HG03565 (cell line): ENCODE measurements around the gene IL26.
A peak's percentile ranks its signal among the peaks of the same experiment; 100 is the strongest.
"Not testable (repeated sequence)": the region's sequence is repeated elsewhere in the genome, so short reads cannot be mapped to it uniquely, and the experiment has no call there.

Source experiments
- ATAC-seq: cut with Tn5 transposase; IDR thresholded peaks from one replicate; pipeline ENCODE4 v1.9.1; 2021; ENCODE audit warnings: mild to moderate bottlenecking, moderate library complexity; ENCODE audit not compliant: unreplicated experiment

The IL26 gene

GRCh38 chr12:68240975-68241374 is 15.4 kb upstream of the IL26 start:
- ATAC-seq = peak; percentile 94

DNA sequence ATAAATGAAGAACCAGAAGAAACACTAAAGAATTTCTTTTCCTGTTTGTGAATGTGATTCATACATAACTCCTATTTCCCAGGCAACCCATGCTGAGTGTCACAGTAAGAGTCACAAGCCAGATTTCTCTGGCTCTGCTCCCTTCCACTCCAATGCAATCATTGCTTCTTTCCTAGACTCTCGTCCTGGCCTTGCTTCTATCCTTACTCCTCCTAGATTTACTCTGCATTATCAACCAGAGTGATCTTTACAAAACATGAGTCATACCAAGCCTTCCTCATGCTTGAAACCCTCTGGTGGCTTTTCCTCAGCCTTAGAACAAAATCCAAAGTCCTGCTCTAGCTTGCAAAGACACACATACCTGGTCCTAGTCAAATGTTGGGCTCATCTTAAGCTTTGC is 14.5 kb upstream of the IL26 start:
- no peak for ATAC-seq

DNA sequence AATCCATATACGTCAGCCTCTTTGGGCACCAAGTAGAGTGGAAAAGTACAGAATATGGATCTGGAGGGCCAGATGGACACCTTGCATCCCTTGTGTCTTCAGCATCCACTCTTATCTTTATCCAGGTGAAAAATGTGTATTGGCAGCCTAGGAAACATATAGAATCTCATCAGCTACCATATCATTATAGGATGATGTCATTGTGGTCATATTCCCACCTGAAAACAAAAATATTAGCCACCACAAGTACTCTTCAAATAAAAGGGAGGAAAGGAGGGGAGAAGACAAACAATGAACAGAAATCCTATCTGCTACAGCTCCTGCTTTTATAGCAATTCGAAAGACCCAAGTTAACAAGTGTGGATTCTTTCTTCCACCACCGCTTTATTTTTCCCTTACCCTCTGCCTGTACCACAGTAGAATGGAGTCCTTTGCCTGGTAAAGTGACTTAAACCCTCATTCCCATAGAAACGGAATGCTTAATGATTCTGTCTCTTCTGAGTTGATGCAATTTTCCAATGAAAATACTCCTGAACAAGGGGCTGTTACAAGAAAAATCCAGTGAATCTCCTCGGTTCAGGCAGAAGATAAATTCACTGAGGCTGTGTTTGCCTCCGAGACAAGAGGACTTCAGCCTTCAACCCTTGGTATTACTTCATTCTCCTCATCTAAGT is 13.8 kb upstream of the IL26 start:
- no peak for ATAC-seq

DNA sequence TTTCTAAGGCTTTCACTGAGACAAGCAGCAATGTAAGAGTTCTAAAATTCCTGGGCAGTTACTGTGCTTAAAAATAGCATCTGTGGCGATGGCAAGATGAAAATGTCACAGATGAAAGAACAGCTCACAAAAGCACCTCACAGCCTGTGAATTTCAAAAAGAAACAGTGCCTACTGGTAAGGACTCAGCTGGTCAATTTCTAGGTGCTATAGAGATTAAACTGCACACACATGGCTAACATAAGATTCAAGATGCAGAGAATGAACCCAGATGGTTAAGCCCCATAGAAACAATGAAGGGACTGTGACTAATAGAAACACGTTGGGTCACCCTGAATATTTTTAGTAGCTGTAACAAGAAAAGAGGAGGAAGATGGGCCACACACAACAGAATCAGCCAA is 12.0 kb upstream of the IL26 start:
- ATAC-seq = no peak

GRCh38 chr12:68237078-68237477 is 11.5 kb upstream of the IL26 start:
- ATAC-seq = no peak

GRCh38 chr12:68236421-68237059 is 10.9 kb upstream of the IL26 start:
- peak; percentile 56 for ATAC-seq

DNA sequence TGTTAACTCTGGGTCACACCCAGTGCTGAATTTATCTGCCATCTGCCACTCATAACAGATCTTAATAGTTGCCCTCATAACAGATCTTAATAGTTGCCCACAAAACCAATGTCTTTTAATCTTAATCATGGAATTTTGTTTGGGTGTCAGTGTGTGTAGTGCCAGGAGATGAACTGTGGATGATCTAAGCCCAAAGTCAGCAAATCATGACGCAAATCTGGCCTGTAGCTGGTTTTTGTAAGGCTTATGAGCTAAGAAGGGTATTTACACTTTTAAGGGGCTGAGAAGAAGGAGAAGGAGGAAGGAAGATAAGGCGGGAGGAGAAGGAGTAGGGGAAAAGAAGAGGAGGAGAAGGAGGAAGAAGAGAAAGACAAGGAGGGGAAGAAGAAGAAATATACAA is 10.0 kb upstream of the IL26 start:
- ATAC-seq = no peak

GRCh38 chr12:68234140-68234539 is 8.5 kb upstream of the IL26 start:
- ATAC-seq = no peak

- ATAC-seq = no peak
Observed at GRCh38 chr12:68233498-68233897, 7.9 kb upstream of the IL26 start.

DNA sequence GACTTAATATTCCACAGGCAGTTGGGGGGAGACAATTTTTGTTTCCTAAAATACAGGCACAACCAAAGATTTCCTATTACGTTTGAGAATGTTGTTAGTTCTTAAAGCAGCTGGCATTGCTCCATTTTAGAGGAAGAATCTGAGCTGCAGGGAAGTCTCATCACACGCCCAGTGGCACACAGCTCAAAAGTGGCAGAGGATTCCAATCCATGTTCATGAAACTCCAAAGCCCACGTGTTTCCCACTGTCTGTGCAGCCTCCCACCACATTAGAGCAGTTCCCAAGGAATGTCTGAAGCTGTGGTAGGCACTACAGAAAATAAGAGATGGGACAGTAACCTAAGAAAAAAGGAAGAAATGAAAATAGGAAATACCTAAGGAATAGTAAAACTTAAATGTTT is 6.1 kb upstream of the IL26 start:
- no peak for ATAC-seq

- no peak for ATAC-seq
Observed at GRCh38 chr12:68231229-68231628, 5.6 kb upstream of the IL26 start.

- no peak for ATAC-seq
Observed at GRCh38 chr12:68229956-68230355, 4.3 kb upstream of the IL26 start.

DNA sequence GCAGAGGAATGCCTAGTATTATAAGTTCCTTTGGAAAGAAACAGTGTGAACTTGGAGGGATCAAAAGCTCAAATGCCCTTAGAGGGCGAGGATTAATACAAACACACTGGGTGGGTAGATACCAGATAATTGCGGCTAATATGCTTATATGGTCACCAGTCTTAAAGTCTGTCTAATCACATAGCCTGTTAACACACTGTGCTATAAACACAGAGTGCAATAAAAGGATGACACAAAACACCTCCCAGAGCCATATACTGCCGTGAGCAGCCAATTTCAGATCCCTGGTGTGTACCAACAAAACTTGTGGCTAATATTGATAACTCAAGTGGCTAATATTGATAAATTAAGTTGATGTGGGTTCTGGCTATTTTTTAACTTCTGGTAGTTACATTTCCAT is 1.7 kb upstream of the IL26 start:
- ATAC-seq = no peak

- ATAC-seq = no peak
Observed at GRCh38 chr12:68224613-68225285, 861 bp downstream of the IL26 start.

- ATAC-seq = peak; percentile 80
Observed at GRCh38 chr12:68223067-68223747, 2.4 kb downstream of the IL26 start.

- no peak for ATAC-seq
Observed at GRCh38 chr12:68222326-68222725, 3.3 kb downstream of the IL26 start.

DNA sequence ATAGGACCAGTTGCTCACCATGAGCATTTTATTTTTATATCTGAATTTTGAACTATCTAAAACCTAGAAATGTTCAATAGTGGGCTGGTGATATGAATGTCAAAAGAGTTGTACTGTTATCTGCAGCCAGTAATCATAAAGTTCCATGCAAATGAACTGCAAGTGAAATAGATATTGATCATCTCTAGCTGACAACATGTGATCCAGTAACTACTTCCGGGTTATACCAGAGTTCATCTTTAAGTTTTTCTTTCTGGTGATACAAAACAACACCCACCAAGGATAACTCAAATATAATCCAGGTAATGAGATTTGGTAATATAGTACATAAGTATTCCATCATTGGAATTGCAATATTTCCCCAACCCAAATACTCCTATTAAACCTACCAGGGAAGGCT is 4.1 kb downstream of the IL26 start:
- ATAC-seq = no peak

- no peak for ATAC-seq
Observed at GRCh38 chr12:68210875-68211274, 14.7 kb downstream of the IL26 start.

DNA sequence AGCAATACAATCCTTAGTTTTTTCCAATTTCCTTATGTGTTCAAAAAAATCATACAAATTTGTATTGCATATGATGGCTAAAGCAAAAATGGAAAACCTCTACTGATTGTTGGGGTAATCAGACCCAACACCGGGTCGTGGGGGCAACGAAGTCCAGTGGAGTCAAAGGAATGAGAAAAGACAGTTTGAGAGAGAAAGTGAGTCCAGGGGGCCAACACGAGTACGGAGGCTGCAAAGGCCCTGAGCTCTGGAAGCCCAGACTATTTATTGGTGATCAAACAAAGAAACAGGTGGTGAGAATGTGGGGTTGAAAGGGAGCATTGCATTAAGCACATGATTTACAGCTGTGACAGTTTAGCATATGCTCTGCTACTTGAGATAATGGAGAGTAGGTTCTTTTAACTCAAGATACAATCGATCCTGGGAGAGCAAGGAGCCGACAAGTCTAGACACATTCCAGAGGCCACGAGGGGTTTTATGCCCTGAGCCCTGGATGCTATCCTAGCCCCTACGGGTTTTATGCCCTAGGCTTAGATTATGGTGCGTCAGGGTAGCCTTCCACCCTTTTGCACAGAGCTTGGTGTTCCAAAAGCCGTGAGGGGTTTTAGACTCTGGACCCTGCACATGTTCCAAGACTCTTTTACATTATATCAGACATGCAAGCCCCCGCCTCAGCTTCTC is 16.4 kb downstream of the IL26 start:
- not testable (repeated sequence) for ATAC-seq

DNA sequence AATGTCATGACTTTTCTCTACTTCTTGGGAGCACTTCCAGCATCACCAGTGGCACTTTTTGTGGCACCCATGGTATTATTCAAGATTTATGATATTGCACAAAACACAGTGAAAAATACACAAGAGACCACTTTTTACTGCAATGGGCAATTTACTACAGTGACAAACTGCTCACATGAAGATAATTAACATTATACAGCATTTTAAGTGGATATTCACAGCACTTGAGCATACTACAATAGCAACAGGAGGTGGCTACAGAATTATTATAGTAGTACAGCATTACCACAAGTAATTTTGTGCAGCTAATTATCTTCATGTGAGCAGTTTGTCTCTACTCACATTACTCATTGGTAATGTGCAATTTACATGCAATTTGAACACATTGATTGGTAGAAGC is 18.3 kb downstream of the IL26 start:
- no peak for ATAC-seq

DNA sequence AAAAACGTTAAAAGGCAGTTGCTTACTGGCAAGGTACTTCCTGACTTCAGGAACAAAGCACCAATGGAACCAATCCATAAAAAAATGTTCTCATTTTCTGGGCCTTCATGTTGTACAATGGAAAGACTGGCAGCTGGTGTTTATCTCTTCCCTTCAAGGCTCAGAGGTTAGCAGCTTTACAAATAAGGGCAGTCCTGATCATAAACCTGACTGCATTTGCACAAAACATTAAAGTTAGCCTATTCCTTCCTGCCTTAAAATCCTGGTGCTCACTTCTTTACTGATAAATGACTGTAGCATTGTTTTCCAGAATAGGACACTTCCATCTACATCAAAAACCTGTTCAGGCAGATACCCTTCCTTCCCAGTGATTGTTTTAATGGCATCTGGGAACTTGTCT is 19.2 kb downstream of the IL26 start:
- ATAC-seq = no peak
